IMR-90 (cell line): ENCODE data around the gene PPP3R2. TPM values are rescaled to one million over a fixed set of nuclear protein-coding genes. Genes with fewer than 3 reads are reported as not detected.

ENCODE experiments used
- ATAC-seq: fragments of 200-7000 bp; cut with Tn5 transposase; 2 replicates; pipeline ENCODE4 v1.9.1; 2020; ENCODE audit warnings: low read depth, mild to moderate bottlenecking, moderate library complexity
- BruUV-seq: library from RNA; stranded (reverse); fragments of 400-500 nt; replicated peaks from 2 replicates; lab custom pipeline; 2021; lab: Mats Ljungman, UMichigan
- CTCF ChIA-PET: fragments of 300-600 bp; formaldehyde crosslinking; extraction: SDS; loops from one replicate; lab custom pipeline; 2021; ENCODE audit warnings: antibody characterized with exemption; lab: Yijun Ruan, JAX
- POLR2A ChIA-PET: fragments of 300-600 bp; sonication (Branson Sonifier 250); formaldehyde crosslinking; loops from one replicate; lab custom pipeline; 2022; ENCODE audit warnings: antibody characterized with exemption; ENCODE audit not compliant: unreplicated experiment; lab: Charles Lee
- DNase-seq: peaks from one replicate; pipeline ENCODE4 v3.0.0; 2013
- H2AFZ ChIP-seq: replicated peaks from 2 replicates; pipeline ENCODE3; 2013; ENCODE audit warnings: low read length, mild to moderate bottlenecking; ENCODE audit not compliant: poor library complexity
- H2AK5ac ChIP-seq: 2 replicates; pipeline ENCODE4 v1.6.1; 2013; ENCODE audit warnings: low read depth, low read length, inconsistent platforms
- H2AK9ac ChIP-seq: replicated peaks from 2 replicates; pipeline ENCODE3; 2013; ENCODE audit warnings: mild to moderate bottlenecking, low read depth, low read length, moderate library complexity; ENCODE audit not compliant: poor library complexity
- H2BK120ac ChIP-seq: 2 replicates; pipeline ENCODE4 v1.6.1; 2013; ENCODE audit warnings: low read depth, low read length, inconsistent platforms
- H2BK15ac ChIP-seq: 3 replicates; pipeline ENCODE4 v1.6.1; 2013; ENCODE audit warnings: low read depth, low read length, inconsistent platforms
- H2BK20ac ChIP-seq: 2 replicates; pipeline ENCODE4 v1.6.1; 2013; ENCODE audit warnings: low read depth, mild to moderate bottlenecking, inconsistent platforms, low read length, moderate library complexity
- H2BK5ac ChIP-seq: 2 replicates; pipeline ENCODE4 v1.6.1; 2013; ENCODE audit warnings: mild to moderate bottlenecking, low read depth, low read length, inconsistent platforms; ENCODE audit not compliant: poor library complexity, severe bottlenecking
- H3K14ac ChIP-seq: replicated peaks from 2 replicates; pipeline ENCODE4 v1.6.1; 2013; ENCODE audit warnings: low read depth, low read length, inconsistent platforms
- H3K18ac ChIP-seq: 2 replicates; pipeline ENCODE4 v1.6.1; 2013; ENCODE audit warnings: low read depth, low read length, control low read depth
- H3K23ac ChIP-seq: 2 replicates; pipeline ENCODE4 v1.6.1; 2013; ENCODE audit warnings: low read depth, low read length, inconsistent platforms
- H3K27ac ChIP-seq: 2 replicates; pipeline ENCODE4 v1.5.1; 2013; ENCODE audit warnings: mild to moderate bottlenecking, control low read depth, low read length; ENCODE audit not compliant: insufficient read depth
- H3K27me3 ChIP-seq: 2 replicates; pipeline ENCODE4 v1.6.1; 2013; ENCODE audit warnings: low read length; ENCODE audit not compliant: control insufficient read depth, insufficient read depth
- H3K36me3 ChIP-seq: 2 replicates; pipeline ENCODE4 v1.6.1; 2013; ENCODE audit warnings: low read length, mixed read lengths; ENCODE audit not compliant: control insufficient read depth, insufficient read depth
- H3K4ac ChIP-seq: 2 replicates; pipeline ENCODE4 v1.6.1; 2013; ENCODE audit warnings: low read depth, low read length, inconsistent platforms
- H3K4me1 ChIP-seq: 2 replicates; pipeline ENCODE4 v1.6.1; 2013; ENCODE audit warnings: low read length, mixed read lengths; ENCODE audit not compliant: control insufficient read depth, insufficient read depth
- H3K4me2 ChIP-seq: 2 replicates; pipeline ENCODE4 v1.6.1; 2013; ENCODE audit warnings: low read depth, mild to moderate bottlenecking, control low read depth, low read length, moderate library complexity
- H3K4me3 ChIP-seq: 2 replicates; pipeline ENCODE4 v1.5.1; 2013; ENCODE audit warnings: low read depth, mild to moderate bottlenecking, control low read depth, low read length, moderate library complexity; ENCODE audit not compliant: insufficient read depth
- H3K56ac ChIP-seq: 2 replicates; pipeline ENCODE4 v1.6.1; 2013; ENCODE audit warnings: low read length, inconsistent platforms; ENCODE audit not compliant: insufficient read depth; ENCODE audit errors: extremely low read depth
- H3K79me1 ChIP-seq, 2 experiments: 2 replicates each; pipeline ENCODE4 v1.6.1; 2013; ENCODE audit warnings: low read length in 2 of 2, inconsistent platforms in 1 of 2, low read depth in 1 of 2
- H3K9ac ChIP-seq: 2 replicates; pipeline ENCODE4 v1.6.1; 2013; ENCODE audit warnings: low read depth, low read length, control low read depth
- H3K9me1 ChIP-seq: 2 replicates; pipeline ENCODE4 v1.6.1; 2013; ENCODE audit warnings: low read length, inconsistent platforms; ENCODE audit not compliant: insufficient read depth
- H3K9me3 ChIP-seq: 2 replicates; pipeline ENCODE4 v1.6.1; 2013; ENCODE audit warnings: low read length; ENCODE audit not compliant: control insufficient read depth, insufficient read depth
- H4K20me1 ChIP-seq: 2 replicates; pipeline ENCODE4 v1.6.1; 2013; ENCODE audit warnings: low read length, inconsistent platforms; ENCODE audit not compliant: insufficient read depth
- H4K5ac ChIP-seq: 2 replicates; pipeline ENCODE4 v1.6.1; 2013; ENCODE audit warnings: mild to moderate bottlenecking, low read depth, low read length, control low read depth
- H4K8ac ChIP-seq, 2 experiments: 2 replicates each; pipeline ENCODE4 v1.6.1; 2013; ENCODE audit warnings: low read depth in 2 of 2, low read length in 2 of 2, control low read depth in 1 of 2, inconsistent platforms in 1 of 2
- H4K91ac ChIP-seq: 2 replicates; pipeline ENCODE4 v1.6.1; 2013; ENCODE audit warnings: low read depth, low read length, inconsistent platforms; ENCODE audit not compliant: insufficient read depth
- BHLHE40 ChIP-seq: fragments of 150-350 bp; IDR thresholded peaks from 2 replicates; pipeline ENCODE4 v1.6.1; 2016; ENCODE audit warnings: mild to moderate bottlenecking, low read depth, low read length
- CHD1 ChIP-seq: IDR thresholded peaks from 2 replicates; pipeline ENCODE4 v1.6.1; 2012; ENCODE audit warnings: low read depth, low read length, improper control_type of control experiment
- MAFK ChIP-seq: IDR thresholded peaks from 2 replicates; pipeline ENCODE4 v1.6.1; 2012; ENCODE audit warnings: low read depth, low read length, improper control_type of control experiment
- MAZ ChIP-seq: IDR thresholded peaks from 2 replicates; pipeline ENCODE4 v1.6.1; 2012; ENCODE audit warnings: low read depth, mild to moderate bottlenecking, low read length, improper control_type of control experiment, moderate library complexity, borderline replicate concordance
- MXI1 ChIP-seq: IDR thresholded peaks from 2 replicates; pipeline ENCODE4 v1.6.1; 2012; ENCODE audit warnings: low read depth, mild to moderate bottlenecking, low read length, moderate library complexity, borderline replicate concordance
- NFE2L2 ChIP-seq: fragments of 150-350 bp; IDR thresholded peaks from 2 replicates; pipeline ENCODE4 v1.6.1; 2016; ENCODE audit warnings: low read depth, mild to moderate bottlenecking, low read length
- POLR2A ChIP-seq: IDR thresholded peaks from 2 replicates; pipeline ENCODE4 v1.6.1; 2012; ENCODE audit warnings: mild to moderate bottlenecking, low read depth, low read length
- RAD21 ChIP-seq: IDR thresholded peaks from 2 replicates; pipeline ENCODE4 v1.6.1; 2012; ENCODE audit warnings: low read length, improper control_type of control experiment
- RCOR1 ChIP-seq: IDR thresholded peaks from 2 replicates; pipeline ENCODE4 v1.6.1; 2012; ENCODE audit warnings: mild to moderate bottlenecking, low read length, improper control_type of control experiment; ENCODE audit not compliant: insufficient replicate concordance
- RFX5 ChIP-seq: IDR thresholded peaks from 2 replicates; pipeline ENCODE4 v1.8.0; 2012; ENCODE audit warnings: low read depth, mild to moderate bottlenecking, low read length, moderate library complexity
- SMC3 ChIP-seq: fragments of 150-350 bp; IDR thresholded peaks from 2 replicates; pipeline ENCODE4 v1.6.1; 2016; ENCODE audit warnings: low read depth, mild to moderate bottlenecking, antibody characterized with exemption, low read length, moderate library complexity
- WGBS, 2 experiments: methylation state at CpG; one replicate each; pipeline versions ENCODE4 v1.1.5 to v1.1.7; 2013; ENCODE audit warnings: missing lambda C conversion rate in 2 of 2; ENCODE audit not compliant: insufficient read length in 1 of 2; ENCODE audit errors: extremely low coverage in 2 of 2; 5-methylcytosine and 5-hydroxymethylcytosine counted together
- dilution Hi-C: fragments of 300-500 bp; cut with HindIII; formaldehyde crosslinking; loops from one replicate; pipeline ENCODE4 v1.14.3; 2018; ENCODE audit warnings: low sequenced_read_pairs; ENCODE audit not compliant: unreplicated experiment
- in situ Hi-C: fragments of 300-500 bp; cut with MboI; formaldehyde crosslinking; loops from 3 replicates; pipeline ENCODE4 v1.14.3; 2019; ENCODE audit warnings: low sequenced_read_pairs, inconsistent platforms, mixed read lengths
- intact Hi-C: fragments of 100-400 bp; cut with micrococcal nuclease; formaldehyde crosslinking; loops from 2 replicates; pipeline ENCODE4 v1.10.0; 2022
- polyA plus RNA-seq, 3 experiments: library from polyadenylated mRNA; depleted of rRNA; stranded (reverse); fragments of >200 nt; gene quantifications; 2 replicates each; pipeline ENCODE4 v1.2.3, GENCODE V29; 2012; ENCODE audit warnings: low replicate concordance in 1 of 3
- total RNA-seq: library from RNA; depleted of rRNA; stranded (reverse); fragments of >200 nt; gene quantifications from 2 replicates; pipeline ENCODE4 v1.2.3, GENCODE V29; 2012
- TF ChIP-seq, protein P1 (sequence below): fragments of 150-350 bp; IDR thresholded peaks from 2 replicates; pipeline ENCODE4 v1.6.1; 2016; ENCODE audit warnings: low read depth, mild to moderate bottlenecking, low read length, moderate library complexity, borderline replicate concordance

The PPP3R2 gene
- total and polyA plus RNA-seq, 2 of the 4 experiments (the other 2 are of a cell fraction) = not detected

DNA sequence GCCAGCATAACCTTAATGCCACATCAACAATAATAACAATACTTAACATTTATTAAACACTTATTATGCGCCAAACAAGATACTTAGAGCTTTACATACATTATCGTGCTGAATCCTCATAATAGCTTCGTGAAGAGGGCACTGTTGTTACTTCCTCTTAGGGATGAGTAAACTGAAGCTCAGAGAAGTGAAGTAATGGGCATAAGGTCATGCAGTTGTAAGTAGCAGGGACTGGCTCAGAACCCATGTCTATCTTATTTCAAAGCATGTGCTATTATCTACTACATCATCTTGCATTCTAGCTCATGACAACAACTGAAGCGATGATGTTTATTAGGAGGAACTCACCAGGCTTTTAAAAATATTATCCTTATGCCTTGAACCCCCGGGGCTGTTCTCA, 34.9 kb upstream of the PPP3R2 start:
- POLR2A ChIA-PET = no interaction called here
- no peaks in the 10 kb centered on the region for H3K27me3 ChIP-seq
- WGBS, 2 experiments = 100% methylated on average over 1 of the region's 5 CpGs; no CpG with 5 or more reads in 1 of the 2 experiments

More for the DNA sequence above, 34.9 kb upstream of the PPP3R2 start:
- H2BK120ac ChIP-seq = no peak overlapping the region
- H3K14ac ChIP-seq = no peak overlapping the region
- no TSS peak for BruUV-seq
- no peak overlapping the region for H3K27ac ChIP-seq
- H2AFZ ChIP-seq = no peak overlapping the region
- no peak overlapping the region for H2AK5ac ChIP-seq
- no peaks in the 10 kb centered on the region for H3K79me1 ChIP-seq
- no peak overlapping the region for H2BK20ac ChIP-seq
- no peak overlapping the region for H2BK5ac ChIP-seq
- H2AK9ac ChIP-seq = no peak overlapping the region
- no peaks in the 10 kb centered on the region for H3K36me3 ChIP-seq
- H3K56ac ChIP-seq = no peak overlapping the region
- H3K4me2 ChIP-seq = no peak overlapping the region
- dilution Hi-C loops (no loop called here), in situ Hi-C loops (no loop called here), intact Hi-C loops (no loop called here)
- no peak overlapping the region for H2BK15ac ChIP-seq
- H3K23ac ChIP-seq = no peak overlapping the region
- no peak overlapping the region for H3K9ac ChIP-seq
- no peak overlapping the region for H3K4ac ChIP-seq
- no peak overlapping the region for H3K4me3 ChIP-seq
- no peak overlapping the region for H3K18ac ChIP-seq
- DNase-seq (no peak), ATAC-seq (no peak)
- no peaks in the 10 kb centered on the region for H3K9me1 ChIP-seq
- no peaks in the 10 kb centered on the region for H3K9me3 ChIP-seq
- no peaks in the 10 kb centered on the region for H4K20me1 ChIP-seq
- H3K4me1 ChIP-seq = no peaks in the 10 kb centered on the region
- CTCF ChIA-PET = no interaction called here
- no peak overlapping the region for H4K8ac ChIP-seq
- H4K91ac ChIP-seq = no peak overlapping the region
- H4K5ac ChIP-seq = no peak overlapping the region
- TF ChIP-seq, protein P1, sequence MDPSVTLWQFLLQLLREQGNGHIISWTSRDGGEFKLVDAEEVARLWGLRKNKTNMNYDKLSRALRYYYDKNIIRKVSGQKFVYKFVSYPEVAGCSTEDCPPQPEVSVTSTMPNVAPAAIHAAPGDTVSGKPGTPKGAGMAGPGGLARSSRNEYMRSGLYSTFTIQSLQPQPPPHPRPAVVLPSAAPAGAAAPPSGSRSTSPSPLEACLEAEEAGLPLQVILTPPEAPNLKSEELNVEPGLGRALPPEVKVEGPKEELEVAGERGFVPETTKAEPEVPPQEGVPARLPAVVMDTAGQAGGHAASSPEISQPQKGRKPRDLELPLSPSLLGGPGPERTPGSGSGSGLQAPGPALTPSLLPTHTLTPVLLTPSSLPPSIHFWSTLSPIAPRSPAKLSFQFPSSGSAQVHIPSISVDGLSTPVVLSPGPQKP = no peak
- TF ChIP-seq POLR2A (no peak), CHD1 (no peak), MAFK (no peak), RCOR1 (no peak), SMC3 (no peak), BHLHE40 (no peak), MAZ (no peak), MXI1 (no peak), NFE2L2 (no peak), RFX5 (no peak), RAD21 (no peak)
